GM18499 (cell line): ENCODE measurements around the gene ASB13.

ENCODE experiments used
- ATAC-seq: cut with Tn5 transposase; IDR thresholded peaks from one replicate; pipeline ENCODE4 v1.9.1; 2021; ENCODE audit warnings: moderate number of reproducible peaks; ENCODE audit not compliant: insufficient read depth, unreplicated experiment

Gene ASB13

DNA sequence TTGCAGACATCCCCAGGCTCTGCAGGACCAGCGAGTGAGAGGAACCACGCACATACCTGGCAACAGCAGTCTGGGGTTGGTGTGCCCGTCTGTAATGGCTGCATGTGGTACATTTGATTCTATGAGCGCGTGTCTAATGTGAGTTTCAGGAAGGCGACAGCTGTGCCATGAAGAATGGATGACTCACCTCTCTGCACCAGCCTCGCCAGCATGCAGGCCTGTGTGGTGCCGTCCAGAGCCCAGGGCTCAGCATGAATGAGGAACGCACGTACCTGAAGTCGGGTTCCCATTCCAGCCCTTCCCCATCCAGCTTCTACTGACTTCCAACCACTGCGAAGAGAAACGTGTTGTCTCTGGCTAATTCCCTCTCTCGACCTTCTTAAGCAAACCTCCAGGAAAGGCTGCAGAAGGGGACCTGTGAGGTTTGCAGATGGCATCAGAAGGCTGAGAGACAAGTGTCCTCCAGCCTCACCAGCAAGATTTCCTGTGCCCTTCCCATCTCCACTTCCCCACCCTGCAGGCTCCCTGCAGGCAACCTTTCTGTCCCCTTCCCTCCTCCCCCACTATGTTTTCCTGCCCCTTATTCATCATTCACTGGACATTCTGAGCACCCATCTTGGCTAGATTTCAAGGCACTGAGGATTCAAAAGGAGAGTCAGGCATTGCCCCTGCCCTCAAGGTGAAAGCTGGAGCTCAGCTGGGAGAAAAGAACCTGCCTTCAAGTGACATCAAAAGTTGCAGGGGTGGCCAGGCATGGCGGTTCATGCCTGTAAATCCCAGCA, 54.3 kb downstream of the ASB13 start:
- ATAC-seq, result no peak

DNA sequence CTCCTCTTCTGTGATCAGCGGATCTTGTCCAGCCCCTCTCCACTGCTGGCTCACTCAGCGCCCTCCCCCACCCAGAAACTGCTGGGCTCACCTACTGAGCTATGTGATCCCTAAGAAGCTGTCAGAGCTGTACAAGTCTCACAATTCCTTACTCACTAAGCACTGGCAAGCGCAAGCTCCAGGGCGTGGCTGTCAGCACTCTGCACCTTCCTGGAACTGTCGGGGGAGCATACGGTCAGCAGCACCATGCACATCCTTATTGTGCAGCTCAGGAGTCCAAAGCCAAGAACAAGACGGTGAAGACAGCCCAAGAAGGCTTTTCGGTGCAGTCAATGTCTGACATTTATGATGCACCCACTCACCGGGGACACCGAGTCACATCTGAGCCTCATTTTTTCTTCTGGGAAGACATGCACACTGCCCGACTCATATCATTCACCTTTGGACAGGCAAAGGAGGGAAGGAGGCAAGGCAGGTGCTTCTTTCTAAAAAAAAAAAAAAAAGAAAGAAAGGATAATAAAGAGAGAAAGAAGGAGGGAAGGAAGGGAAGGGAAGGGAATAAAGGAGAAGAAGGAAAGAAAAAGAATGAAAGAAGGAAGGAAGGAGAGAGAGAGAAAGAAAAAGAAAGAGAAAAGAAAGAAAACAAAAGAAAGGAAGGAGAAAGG, 56.3 kb downstream of the ASB13 start:
- no peak for ATAC-seq

GRCh38 chr10:5608608-5609220, 57.7 kb downstream of the ASB13 start:
- no peak for ATAC-seq

DNA sequence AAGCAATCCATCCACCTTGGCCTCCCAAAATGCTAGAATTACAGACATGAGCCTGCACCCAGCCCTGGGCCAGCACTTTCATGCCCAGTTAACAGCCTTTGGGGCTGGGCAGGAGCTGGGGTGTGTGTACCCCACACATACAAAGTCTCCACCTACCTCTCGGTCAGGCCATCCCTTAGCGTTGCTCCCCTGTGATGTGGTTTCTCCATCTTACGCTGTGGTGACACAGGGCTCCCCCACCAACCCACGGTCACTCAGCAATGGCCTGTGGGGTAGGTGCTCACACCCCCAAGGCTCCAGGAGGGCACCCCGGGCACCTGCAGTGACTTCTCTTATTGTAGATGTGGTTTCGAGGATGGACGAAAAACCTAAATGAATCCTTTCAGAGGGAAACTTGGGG, 58.8 kb downstream of the ASB13 start:
- no peak for ATAC-seq

DNA sequence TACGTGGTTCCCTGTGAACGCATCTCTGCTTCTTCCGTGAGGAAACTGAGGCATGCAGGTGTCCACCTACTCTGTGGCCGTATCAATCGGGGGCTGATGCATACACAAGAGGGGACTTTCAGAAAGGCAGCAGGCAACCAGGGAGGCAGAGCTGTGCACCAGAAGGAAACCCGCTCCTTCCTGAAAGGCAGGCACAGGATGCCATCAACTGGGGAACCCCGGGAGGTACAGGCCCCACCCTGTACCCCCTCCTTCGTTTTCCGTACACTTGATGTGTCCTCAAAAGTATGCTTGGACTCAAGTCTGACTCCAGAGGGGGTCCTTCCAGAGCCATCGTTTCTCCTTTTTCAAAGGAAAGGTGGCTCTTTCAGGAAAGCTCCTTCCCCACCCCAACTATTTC, 59.5 kb downstream of the ASB13 start:
- no peak for ATAC-seq

DNA sequence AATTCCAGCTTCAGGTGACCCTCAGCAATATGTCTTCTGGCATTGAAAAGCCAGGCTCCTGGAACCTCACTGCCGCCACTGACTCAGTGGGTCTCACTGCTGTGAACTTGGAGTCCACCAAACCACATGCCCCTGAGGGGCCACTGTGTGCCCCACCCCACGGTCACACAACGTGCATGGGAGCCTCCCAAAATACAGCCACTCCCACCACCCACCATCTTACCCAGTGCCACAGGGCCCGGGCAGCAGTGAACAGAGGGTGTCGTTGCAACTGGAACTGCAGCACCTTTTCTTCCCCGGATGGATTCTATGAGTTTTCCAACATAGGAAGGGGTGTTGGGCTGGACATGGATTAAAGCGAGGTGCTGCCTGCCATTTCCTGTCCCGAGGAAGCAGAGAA, 60.1 kb downstream of the ASB13 start:
- no peak for ATAC-seq

DNA sequence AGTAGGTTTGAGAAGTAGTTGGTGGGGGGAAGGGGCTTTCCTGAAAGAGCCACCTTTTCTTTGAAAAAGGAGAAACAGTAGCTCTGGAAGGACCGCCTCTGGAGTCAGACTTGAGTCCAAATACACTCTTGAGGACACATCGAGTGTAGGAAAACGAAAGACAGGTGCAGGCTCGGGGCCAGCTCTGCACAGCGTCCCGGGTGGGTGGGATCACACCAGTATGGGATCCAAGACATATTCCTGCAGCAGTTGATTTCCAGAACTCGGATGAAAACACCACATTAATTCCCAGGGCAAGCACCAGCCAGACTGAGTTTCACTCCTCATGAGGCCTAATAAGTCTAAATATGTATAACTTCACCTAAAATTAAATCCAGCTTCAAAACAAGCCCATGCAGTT, 61.4 kb downstream of the ASB13 start:
- ATAC-seq, result no peak

DNA sequence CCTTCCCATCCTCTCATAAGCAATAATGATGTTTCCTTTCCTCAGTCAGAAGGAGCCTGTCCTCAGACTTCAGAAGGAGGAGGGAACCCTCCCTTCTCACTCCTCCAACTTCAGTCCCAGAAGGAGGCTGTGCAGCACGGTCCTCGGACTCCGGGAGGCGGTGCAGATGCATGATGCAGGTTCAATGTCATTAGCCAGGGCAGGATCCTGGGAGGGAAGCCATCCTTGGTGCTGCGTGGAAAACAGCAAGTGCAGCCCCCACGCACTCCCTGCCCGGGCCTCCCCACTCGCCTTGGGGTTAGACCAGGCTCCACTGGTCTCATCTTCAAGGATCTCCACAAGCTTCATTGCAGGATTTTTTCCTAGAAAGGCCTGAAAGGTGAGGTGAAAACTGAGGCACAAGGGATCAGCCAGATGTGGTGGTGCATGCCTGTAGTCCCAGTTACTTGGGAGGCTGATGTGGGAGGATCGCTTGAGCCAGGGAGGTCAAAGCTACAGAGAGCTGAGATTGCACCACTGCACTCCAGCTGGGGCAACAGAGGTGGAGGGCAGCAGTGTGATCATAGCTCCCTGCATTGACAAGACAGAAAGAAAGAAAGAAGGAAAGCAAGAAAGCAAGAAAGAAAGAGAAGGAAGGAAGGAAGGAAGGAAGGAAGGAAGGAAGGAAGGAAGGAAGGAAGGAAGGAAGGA, 62.0 kb downstream of the ASB13 start:
- no peak for ATAC-seq

- ATAC-seq, result no peak
These were observed 62.6 kb downstream of the ASB13 start for GRCh38 chr10:5603848-5604170.

DNA sequence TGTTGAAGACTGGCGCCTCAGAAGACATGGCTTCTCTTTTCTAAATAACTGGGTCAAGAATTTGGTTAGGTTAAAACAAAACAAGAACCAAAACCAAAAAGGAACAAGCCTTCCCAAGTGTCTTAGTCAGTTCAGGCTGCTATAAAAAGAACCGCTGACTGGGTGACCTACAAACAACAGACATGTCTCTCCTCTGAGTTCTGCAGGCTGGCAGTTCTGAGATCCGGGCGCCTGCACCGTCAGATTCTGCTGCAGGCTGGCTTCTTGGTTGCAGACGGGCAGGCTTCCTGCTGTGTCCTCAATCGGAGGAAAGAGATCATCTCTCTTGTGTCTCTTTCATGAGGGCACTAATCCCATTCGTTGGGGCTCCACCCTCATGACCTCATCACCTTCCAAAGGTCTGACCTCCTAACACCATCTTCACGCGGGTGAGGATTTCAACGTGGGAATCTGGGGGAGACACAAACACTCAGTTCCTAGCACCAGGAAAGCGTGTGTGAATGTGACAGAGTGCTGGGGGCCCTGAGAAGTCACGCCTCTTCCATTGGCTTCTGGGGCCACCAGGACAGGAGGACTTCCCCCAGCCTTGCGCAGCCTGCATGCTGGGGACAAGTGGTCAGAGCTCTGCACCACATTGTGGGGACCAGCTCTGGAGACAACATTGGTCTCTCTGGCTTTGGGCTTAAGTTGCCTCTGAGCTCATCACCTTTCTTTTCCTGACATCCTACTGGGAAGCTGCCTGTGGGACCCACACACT, 63.1 kb downstream of the ASB13 start:
- no peak for ATAC-seq

- ATAC-seq, result no peak
These were observed 64.4 kb downstream of the ASB13 start for GRCh38 chr10:5601826-5602495.

GRCh38 chr10:5600908-5601307, 65.5 kb downstream of the ASB13 start:
- ATAC-seq, result no peak

DNA sequence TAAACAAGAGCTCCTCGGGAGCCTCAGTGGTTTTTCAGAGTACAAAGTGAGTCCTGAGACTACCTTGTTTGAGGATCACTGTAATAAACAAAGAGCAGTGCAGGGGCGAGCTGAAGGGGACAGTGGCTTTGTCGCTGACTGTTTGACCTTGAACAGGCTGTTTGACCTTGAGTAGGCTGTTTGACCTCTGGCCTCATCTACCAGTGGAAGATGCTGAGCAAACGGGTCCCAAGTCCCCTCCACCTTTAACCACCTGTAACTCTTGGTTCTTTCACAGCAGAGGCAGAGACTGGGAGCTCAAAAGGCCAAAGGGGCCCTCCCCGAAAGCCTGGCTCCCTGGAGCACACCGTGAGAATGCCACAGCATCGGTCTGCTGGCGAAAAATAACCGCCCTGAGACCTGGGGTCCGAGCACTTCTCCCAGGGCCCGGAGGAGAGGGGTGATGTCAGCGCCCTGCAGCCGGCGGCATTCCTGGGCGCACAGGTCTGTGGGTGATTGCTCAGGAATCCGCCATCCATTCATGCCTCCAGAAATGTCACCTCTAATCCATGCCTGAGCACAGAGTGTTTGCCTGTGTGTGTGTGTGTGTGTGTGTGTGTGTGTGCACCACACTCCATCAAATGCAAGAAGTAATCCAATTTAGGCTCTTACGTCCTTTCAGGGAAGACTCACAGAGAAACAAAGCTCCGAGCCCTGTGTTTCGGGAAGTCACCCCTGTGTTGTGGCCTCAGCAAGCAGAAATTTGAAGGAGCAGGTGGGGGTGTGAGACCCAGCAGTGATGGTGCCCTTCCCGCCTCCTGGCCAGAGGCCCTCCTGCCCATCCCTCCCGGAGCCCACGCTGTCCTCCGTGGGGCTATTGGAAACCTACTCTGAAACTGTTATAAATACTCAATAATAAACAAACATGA, 66.5 kb downstream of the ASB13 start:
- no peak for ATAC-seq

- no peak for ATAC-seq
These were observed 68.2 kb downstream of the ASB13 start for GRCh38 chr10:5598085-5598690.

- no peak for ATAC-seq
These were observed 69.6 kb downstream of the ASB13 start for GRCh38 chr10:5596611-5597341.

GRCh38 chr10:5595994-5596471, 70.4 kb downstream of the ASB13 start:
- no peak for ATAC-seq

- no peak for ATAC-seq
These were observed 70.8 kb downstream of the ASB13 start for GRCh38 chr10:5595591-5595990.

GRCh38 chr10:5595095-5595494, 71.3 kb downstream of the ASB13 start:
- no peak for ATAC-seq
